IMR-90 (cell line): ENCODE measurements around the gene SRP19. TPM values are rescaled to one million over a fixed set of nuclear protein-coding genes. Genes with fewer than 3 reads are reported as not detected.

Source experiments
- ATAC-seq: fragments of 200-7000 bp; cut with Tn5 transposase; 2 replicates; pipeline ENCODE4 v1.9.1; 2020; ENCODE audit warnings: low read depth, mild to moderate bottlenecking, moderate library complexity
- BruUV-seq: library from RNA; stranded (reverse); fragments of 400-500 nt; replicated peaks from 2 replicates; lab custom pipeline; 2021; lab: Mats Ljungman, UMichigan
- CTCF ChIA-PET: fragments of 300-600 bp; formaldehyde crosslinking; extraction: SDS; loops from one replicate; lab custom pipeline; 2021; ENCODE audit warnings: antibody characterized with exemption; lab: Yijun Ruan, JAX
- POLR2A ChIA-PET: fragments of 300-600 bp; sonication (Branson Sonifier 250); formaldehyde crosslinking; loops from one replicate; lab custom pipeline; 2022; ENCODE audit warnings: antibody characterized with exemption; ENCODE audit not compliant: unreplicated experiment; lab: Charles Lee
- DNase-seq: peaks from one replicate; pipeline ENCODE4 v3.0.0; 2013
- H2AFZ ChIP-seq: replicated peaks from 2 replicates; pipeline ENCODE3; 2013; ENCODE audit warnings: low read length, mild to moderate bottlenecking; ENCODE audit not compliant: poor library complexity
- H2AK5ac ChIP-seq: 2 replicates; pipeline ENCODE4 v1.6.1; 2013; ENCODE audit warnings: low read depth, low read length, inconsistent platforms
- H2AK9ac ChIP-seq: replicated peaks from 2 replicates; pipeline ENCODE3; 2013; ENCODE audit warnings: mild to moderate bottlenecking, low read depth, low read length, moderate library complexity; ENCODE audit not compliant: poor library complexity
- H2BK120ac ChIP-seq: 2 replicates; pipeline ENCODE4 v1.6.1; 2013; ENCODE audit warnings: low read depth, low read length, inconsistent platforms
- H2BK15ac ChIP-seq: 3 replicates; pipeline ENCODE4 v1.6.1; 2013; ENCODE audit warnings: low read depth, low read length, inconsistent platforms
- H2BK20ac ChIP-seq: 2 replicates; pipeline ENCODE4 v1.6.1; 2013; ENCODE audit warnings: low read depth, mild to moderate bottlenecking, inconsistent platforms, low read length, moderate library complexity
- H2BK5ac ChIP-seq: 2 replicates; pipeline ENCODE4 v1.6.1; 2013; ENCODE audit warnings: mild to moderate bottlenecking, low read depth, low read length, inconsistent platforms; ENCODE audit not compliant: poor library complexity, severe bottlenecking
- H3K14ac ChIP-seq: replicated peaks from 2 replicates; pipeline ENCODE4 v1.6.1; 2013; ENCODE audit warnings: low read depth, low read length, inconsistent platforms
- H3K18ac ChIP-seq: 2 replicates; pipeline ENCODE4 v1.6.1; 2013; ENCODE audit warnings: low read depth, low read length, control low read depth
- H3K23ac ChIP-seq: 2 replicates; pipeline ENCODE4 v1.6.1; 2013; ENCODE audit warnings: low read depth, low read length, inconsistent platforms
- H3K27ac ChIP-seq: 2 replicates; pipeline ENCODE4 v1.5.1; 2013; ENCODE audit warnings: mild to moderate bottlenecking, control low read depth, low read length; ENCODE audit not compliant: insufficient read depth
- H3K27me3 ChIP-seq: 2 replicates; pipeline ENCODE4 v1.6.1; 2013; ENCODE audit warnings: low read length; ENCODE audit not compliant: control insufficient read depth, insufficient read depth
- H3K36me3 ChIP-seq: 2 replicates; pipeline ENCODE4 v1.6.1; 2013; ENCODE audit warnings: low read length, mixed read lengths; ENCODE audit not compliant: control insufficient read depth, insufficient read depth
- H3K4ac ChIP-seq: 2 replicates; pipeline ENCODE4 v1.6.1; 2013; ENCODE audit warnings: low read depth, low read length, inconsistent platforms
- H3K4me1 ChIP-seq: 2 replicates; pipeline ENCODE4 v1.6.1; 2013; ENCODE audit warnings: low read length, mixed read lengths; ENCODE audit not compliant: control insufficient read depth, insufficient read depth
- H3K4me2 ChIP-seq: 2 replicates; pipeline ENCODE4 v1.6.1; 2013; ENCODE audit warnings: low read depth, mild to moderate bottlenecking, control low read depth, low read length, moderate library complexity
- H3K4me3 ChIP-seq: 2 replicates; pipeline ENCODE4 v1.5.1; 2013; ENCODE audit warnings: low read depth, mild to moderate bottlenecking, control low read depth, low read length, moderate library complexity; ENCODE audit not compliant: insufficient read depth
- H3K56ac ChIP-seq: 2 replicates; pipeline ENCODE4 v1.6.1; 2013; ENCODE audit warnings: low read length, inconsistent platforms; ENCODE audit not compliant: insufficient read depth; ENCODE audit errors: extremely low read depth
- H3K79me1 ChIP-seq, 2 experiments: 2 replicates each; pipeline ENCODE4 v1.6.1; 2013; ENCODE audit warnings: low read length in 2 of 2, inconsistent platforms in 1 of 2, low read depth in 1 of 2
- H3K9ac ChIP-seq: 2 replicates; pipeline ENCODE4 v1.6.1; 2013; ENCODE audit warnings: low read depth, low read length, control low read depth
- H3K9me1 ChIP-seq: 2 replicates; pipeline ENCODE4 v1.6.1; 2013; ENCODE audit warnings: low read length, inconsistent platforms; ENCODE audit not compliant: insufficient read depth
- H3K9me3 ChIP-seq: 2 replicates; pipeline ENCODE4 v1.6.1; 2013; ENCODE audit warnings: low read length; ENCODE audit not compliant: control insufficient read depth, insufficient read depth
- H4K20me1 ChIP-seq: 2 replicates; pipeline ENCODE4 v1.6.1; 2013; ENCODE audit warnings: low read length, inconsistent platforms; ENCODE audit not compliant: insufficient read depth
- H4K5ac ChIP-seq: 2 replicates; pipeline ENCODE4 v1.6.1; 2013; ENCODE audit warnings: mild to moderate bottlenecking, low read depth, low read length, control low read depth
- H4K8ac ChIP-seq, 2 experiments: 2 replicates each; pipeline ENCODE4 v1.6.1; 2013; ENCODE audit warnings: low read depth in 2 of 2, low read length in 2 of 2, control low read depth in 1 of 2, inconsistent platforms in 1 of 2
- H4K91ac ChIP-seq: 2 replicates; pipeline ENCODE4 v1.6.1; 2013; ENCODE audit warnings: low read depth, low read length, inconsistent platforms; ENCODE audit not compliant: insufficient read depth
- MAZ ChIP-seq: IDR thresholded peaks from 2 replicates; pipeline ENCODE4 v1.6.1; 2012; ENCODE audit warnings: low read depth, mild to moderate bottlenecking, low read length, improper control_type of control experiment, moderate library complexity, borderline replicate concordance
- NFE2L2 ChIP-seq: fragments of 150-350 bp; IDR thresholded peaks from 2 replicates; pipeline ENCODE4 v1.6.1; 2016; ENCODE audit warnings: low read depth, mild to moderate bottlenecking, low read length
- WGBS, 2 experiments: methylation state at CpG; one replicate each; pipeline versions ENCODE4 v1.1.5 to v1.1.7; 2013; ENCODE audit warnings: missing lambda C conversion rate in 2 of 2; ENCODE audit not compliant: insufficient read length in 1 of 2; ENCODE audit errors: extremely low coverage in 2 of 2; 5-methylcytosine and 5-hydroxymethylcytosine counted together
- dilution Hi-C: fragments of 300-500 bp; cut with HindIII; formaldehyde crosslinking; loops from one replicate; pipeline ENCODE4 v1.14.3; 2018; ENCODE audit warnings: low sequenced_read_pairs; ENCODE audit not compliant: unreplicated experiment
- in situ Hi-C: fragments of 300-500 bp; cut with MboI; formaldehyde crosslinking; loops from 3 replicates; pipeline ENCODE4 v1.14.3; 2019; ENCODE audit warnings: low sequenced_read_pairs, inconsistent platforms, mixed read lengths
- intact Hi-C: fragments of 100-400 bp; cut with micrococcal nuclease; formaldehyde crosslinking; loops from 2 replicates; pipeline ENCODE4 v1.10.0; 2022
- polyA plus RNA-seq, 3 experiments: library from polyadenylated mRNA; depleted of rRNA; stranded (reverse); fragments of >200 nt; gene quantifications; 2 replicates each; pipeline ENCODE4 v1.2.3, GENCODE V29; 2012; ENCODE audit warnings: low replicate concordance in 1 of 3
- total RNA-seq: library from RNA; depleted of rRNA; stranded (reverse); fragments of >200 nt; gene quantifications from 2 replicates; pipeline ENCODE4 v1.2.3, GENCODE V29; 2012

The SRP19 gene
- total and polyA plus RNA-seq, 2 of the 4 experiments (the other 2 are of a cell fraction): 10.0 to 61.5 TPM

DNA sequence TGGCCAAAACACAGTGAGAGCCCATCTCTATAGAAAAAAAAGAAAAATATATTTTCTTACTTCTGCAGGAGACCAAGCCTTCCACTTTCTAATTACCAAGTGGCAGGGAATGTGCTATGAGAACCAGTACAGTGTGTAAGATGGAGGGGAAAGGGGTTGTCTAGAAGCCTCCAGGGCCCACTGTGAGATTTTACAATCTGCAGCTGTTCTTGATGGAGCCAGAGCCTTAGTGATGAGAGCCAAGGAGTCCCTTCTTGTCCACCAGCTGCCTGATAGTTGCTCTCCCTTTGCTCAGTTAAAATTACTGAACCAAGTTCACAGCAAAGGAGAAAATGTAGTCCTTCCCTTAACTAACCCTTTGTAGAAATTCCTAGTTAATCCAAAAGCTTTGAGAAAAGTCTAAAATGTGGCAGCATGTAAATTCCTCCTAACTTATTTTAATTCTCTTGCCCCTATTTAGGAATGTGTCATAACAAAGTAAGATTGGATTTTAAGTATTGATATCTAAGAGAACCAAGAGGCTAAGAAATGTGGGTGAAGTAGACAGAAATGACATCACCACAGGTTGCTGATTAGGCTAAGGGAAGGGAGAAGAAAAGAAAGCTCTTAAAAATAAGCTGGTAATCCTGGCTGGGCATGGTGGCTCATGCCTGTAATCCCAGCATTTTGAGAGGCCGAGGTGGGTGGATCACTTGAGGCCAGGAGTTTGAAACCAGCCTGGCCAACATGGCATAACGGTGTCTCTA is 19.3 kb downstream of the SRP19 start (continued):
- no peak for TF ChIP-seq NFE2L2

DNA sequence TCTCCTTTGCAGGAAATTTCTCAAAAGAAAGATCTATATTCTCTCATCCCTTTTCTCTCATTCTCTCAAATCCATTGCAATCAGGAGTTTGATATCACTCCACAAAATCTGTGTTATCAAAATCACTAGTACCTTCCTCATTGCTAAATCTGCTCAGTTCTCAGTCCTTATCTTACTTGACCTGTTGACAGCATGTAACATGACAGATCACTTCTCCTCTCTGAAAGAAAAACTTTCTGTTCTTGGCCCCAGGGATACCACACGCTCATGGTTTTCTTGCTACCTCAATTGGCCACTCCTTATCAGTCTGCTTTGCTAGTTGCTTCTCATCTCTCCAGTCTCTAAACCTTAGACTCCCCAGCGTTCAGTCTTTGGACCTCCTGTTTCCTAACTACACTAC is 22.1 kb downstream of the SRP19 start:
- H3K4ac ChIP-seq: no peak overlapping the region
- no peak overlapping the region for H3K27ac ChIP-seq
- H3K23ac ChIP-seq: no peak overlapping the region
- no peak overlapping the region for H3K18ac ChIP-seq
- H3K79me1 ChIP-seq: peaks cover 32 to 57% of the 10 kb centered on the region in 2 experiments; a peak in 3 of 4 replicates
- H4K20me1 ChIP-seq: peaks cover 18% of the 10 kb centered on the region; the same call in 1 of the 2 replicates
- 86% methylated on average over 1 of the region's 2 CpGs; no CpG with 5 or more reads in 1 of the 2 experiments for WGBS, 2 experiments
- H4K8ac ChIP-seq: no peak overlapping the region
- H2AFZ ChIP-seq: no peak overlapping the region
- TF ChIP-seq MAZ: no peak
- no peak overlapping the region for H4K5ac ChIP-seq
- POLR2A ChIA-PET: no interaction called here
- H3K36me3 ChIP-seq: peaks cover 50% of the 10 kb centered on the region
- H4K91ac ChIP-seq: no peak overlapping the region
- no peak overlapping the region for H2BK20ac ChIP-seq
- no peak overlapping the region for H3K4me3 ChIP-seq
- no peak overlapping the region for H2BK5ac ChIP-seq
- DNase-seq: no peak
- no peak for ATAC-seq
- BruUV-seq: no TSS peak
- intact Hi-C loops (no loop called here), in situ Hi-C loops (no loop called here), dilution Hi-C loops (no loop called here)
- no peaks in the 10 kb centered on the region for H3K27me3 ChIP-seq
- H3K9me3 ChIP-seq: no peaks in the 10 kb centered on the region
- no peak overlapping the region for H2BK15ac ChIP-seq
- no peak overlapping the region for H2AK9ac ChIP-seq
- no peak overlapping the region for H3K9ac ChIP-seq
- CTCF ChIA-PET: no interaction called here
- no peak overlapping the region for H3K14ac ChIP-seq
- H3K4me1 ChIP-seq: 0 out of 2 replicates have a peak, but pooled peaks cover 2% of the 10 kb centered on the region
- H2AK5ac ChIP-seq: no peak overlapping the region
- no peak overlapping the region for H2BK120ac ChIP-seq
- peaks cover 18% of the 10 kb centered on the region for H3K9me1 ChIP-seq
- H3K56ac ChIP-seq: no peak overlapping the region
- no peak overlapping the region for H3K4me2 ChIP-seq
